Stimulated activated CD4-positive, alpha-beta T cell treated with anti-CD3 and anti-CD28 coated beads, TNF-alpha, amount 100 ng/mL, for 1 hour (primary cell): ENCODE results near the gene AGFG1.
"Not testable (repeated sequence)": the region's sequence is repeated elsewhere in the genome, so short reads cannot be mapped to it uniquely, and the experiment has no call there.

Experiments
- DNase-seq, 3 donors: peaks; one replicate each; pipeline ENCODE4 v3.0.0-alpha.2; 2020; ENCODE audit warnings: low read depth in 3 of 3, low spot score in 1 of 3

The AGFG1 gene

DNA sequence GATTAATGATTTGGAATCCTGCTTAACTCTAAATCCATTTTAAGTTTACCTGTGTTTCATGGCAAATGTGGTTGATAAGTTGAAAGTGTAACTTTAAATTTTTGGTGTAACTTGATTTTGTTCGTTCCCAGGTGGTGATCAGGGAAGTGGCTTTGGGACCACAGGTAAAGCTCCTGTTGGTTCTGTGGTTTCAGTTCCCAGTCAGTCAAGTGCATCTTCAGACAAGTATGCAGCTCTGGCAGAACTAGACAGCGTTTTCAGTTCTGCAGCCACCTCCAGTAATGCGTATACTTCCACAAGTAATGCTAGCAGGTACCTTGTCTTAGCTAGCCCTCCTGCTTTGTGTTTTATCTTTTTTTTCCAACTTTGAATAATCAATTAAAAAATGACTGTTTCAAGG is 62.8 kb downstream of the AGFG1 start:
- no peak for DNase-seq

DNA sequence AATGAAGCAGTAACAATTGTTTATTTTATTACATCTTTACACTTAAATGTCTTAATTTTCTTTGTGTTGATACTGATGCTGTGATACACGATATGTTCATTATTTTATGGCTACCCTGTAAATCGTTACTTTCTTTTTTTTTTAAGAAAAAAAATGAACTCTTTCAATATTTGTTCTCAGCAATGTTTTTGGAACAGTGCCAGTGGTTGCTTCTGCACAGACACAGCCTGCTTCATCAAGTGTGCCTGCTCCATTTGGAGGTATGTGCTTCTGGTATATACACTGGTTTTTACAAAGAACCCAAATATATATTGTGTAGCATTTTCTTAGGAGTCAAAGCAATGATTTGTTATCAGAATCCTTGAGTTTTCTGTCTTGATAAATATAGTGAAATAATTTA is 64.5 kb downstream of the AGFG1 start:
- no peak for DNase-seq

DNA sequence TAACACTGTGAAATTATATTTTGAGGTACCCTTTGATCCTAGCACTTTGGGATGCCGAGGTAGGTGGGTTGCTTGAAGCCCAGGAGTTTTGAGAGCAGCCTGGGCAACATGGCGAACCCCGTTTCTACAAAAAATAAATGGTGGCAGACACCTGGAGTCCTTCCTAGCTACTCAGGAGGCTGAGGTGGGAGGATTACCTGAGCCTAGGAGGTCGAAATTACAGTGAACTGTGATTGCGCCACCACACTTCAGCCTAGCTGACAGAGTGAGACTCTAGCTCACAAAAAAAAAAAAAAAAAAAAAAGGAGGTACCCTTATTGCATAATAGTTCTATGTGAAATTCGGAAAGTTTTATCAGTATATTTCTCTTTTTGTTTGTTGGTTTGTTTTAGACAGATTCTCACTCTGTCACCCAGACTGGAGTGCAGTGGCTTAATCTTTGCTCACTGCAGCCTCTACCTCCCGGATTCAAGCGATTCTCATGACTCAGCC is 67.6 kb downstream of the AGFG1 start:
- no peak for DNase-seq

DNA sequence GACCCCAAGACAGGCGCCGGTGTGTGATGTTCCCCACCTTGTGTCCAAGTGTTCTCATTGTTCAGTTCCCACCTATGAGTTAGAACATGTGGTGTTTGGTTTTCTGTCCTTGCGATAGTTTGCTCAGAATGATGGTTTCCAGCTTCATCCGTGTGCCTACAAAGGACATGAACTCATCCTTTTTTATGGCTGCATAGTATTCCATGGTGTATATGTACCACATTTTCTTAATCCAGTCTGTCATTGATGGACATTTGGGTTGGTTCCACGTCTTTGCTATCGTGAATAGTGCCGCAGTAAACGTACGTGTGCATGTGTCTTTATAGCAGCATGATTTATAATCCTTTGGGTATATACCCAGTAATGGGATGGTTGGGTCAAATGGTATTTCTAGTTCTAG is 68.4 kb downstream of the AGFG1 start:
- not testable (repeated sequence) for DNase-seq

DNA sequence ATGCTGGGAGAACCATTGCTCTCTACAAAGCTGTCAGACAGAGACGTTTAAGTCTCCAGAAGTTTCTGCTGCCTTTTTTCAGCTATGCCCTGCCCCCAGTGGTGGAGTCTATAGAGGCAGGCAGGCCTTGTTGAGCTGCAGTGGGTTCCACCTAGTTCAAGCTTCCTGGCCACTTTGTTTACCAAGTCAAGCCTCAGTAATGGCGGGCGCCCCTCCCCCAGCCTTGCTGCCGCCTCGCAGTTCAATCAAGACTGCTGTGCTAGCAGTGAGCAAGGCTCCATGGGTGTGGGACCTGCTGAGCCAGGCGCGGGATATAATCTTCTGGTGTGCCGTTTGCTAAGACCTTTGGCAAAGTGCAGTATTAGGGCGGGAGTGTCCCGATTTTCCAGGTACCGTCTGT is 74.0 kb downstream of the AGFG1 start:
- DNase-seq: no peak

DNA sequence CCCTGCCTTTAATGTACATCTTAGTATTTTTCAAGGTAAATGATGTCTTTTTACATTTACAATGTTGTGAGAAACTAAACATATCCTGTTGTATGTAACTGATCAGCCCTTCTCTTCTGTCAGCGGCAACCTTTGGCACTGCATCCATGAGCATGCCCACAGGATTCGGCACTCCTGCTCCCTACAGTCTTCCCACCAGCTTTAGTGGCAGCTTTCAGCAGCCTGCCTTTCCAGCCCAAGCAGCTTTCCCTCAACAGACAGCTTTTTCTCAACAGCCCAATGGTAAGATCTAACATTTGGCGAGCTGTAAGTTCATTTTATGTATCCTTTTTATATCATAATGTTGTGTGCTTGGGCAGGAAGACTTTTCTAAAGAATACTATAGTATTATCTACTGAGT is 79.9 kb downstream of the AGFG1 start:
- DNase-seq: no peak

- DNase-seq: no peak
Measured at GRCh38 chr2:227562581-227562980, 90.6 kb downstream of the AGFG1 start.

- no peak for DNase-seq
Measured at GRCh38 chr2:227565080-227565479, 93.1 kb downstream of the AGFG1 start.

GRCh38 chr2:227566012-227566411 is 94.1 kb downstream of the AGFG1 start:
- no peak for DNase-seq

GRCh38 chr2:227568852-227569169 is 96.9 kb downstream of the AGFG1 start:
- DNase-seq: no peak

GRCh38 chr2:227570615-227571014 is 98.7 kb downstream of the AGFG1 start:
- DNase-seq: no peak

DNA sequence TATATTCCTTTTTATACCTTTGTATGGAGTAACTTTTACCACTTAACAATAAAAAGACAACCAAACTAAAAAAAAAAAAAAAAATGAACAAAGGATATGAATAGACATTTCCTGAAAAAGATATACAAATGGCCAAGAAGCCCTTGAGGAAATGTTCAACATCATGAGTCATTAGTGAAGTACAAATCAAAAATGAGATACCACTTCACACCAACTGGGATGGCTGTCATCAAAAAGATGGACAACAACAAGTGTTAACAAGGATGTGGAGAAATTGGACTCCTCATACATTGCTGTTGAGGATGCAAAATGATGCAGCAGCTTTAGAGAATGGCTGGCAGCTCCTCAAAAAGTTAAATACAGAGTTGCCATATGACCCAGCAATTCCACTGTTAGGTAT is 104.2 kb downstream of the AGFG1 start:
- no peak for DNase-seq

DNA sequence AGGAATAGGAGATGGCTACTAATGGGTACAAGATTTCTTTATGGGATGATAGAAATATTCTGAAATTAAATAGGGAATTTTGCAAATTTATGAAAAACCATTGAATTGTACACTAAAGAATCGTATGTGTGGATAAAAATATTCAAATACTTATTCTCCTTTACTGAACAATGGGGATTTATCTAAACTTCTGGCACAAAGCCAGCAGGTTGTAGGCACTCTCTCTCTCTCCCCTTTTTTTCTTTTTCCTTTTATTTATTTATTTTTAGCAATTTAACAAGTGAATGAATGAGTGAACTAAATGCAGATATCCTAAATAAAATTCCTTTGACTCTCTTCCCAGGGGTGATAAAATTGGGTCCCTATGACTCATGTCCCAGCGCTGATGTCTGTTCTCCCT is 104.9 kb downstream of the AGFG1 start:
- DNase-seq: no peak

- DNase-seq: no peak
Measured at GRCh38 chr2:227577555-227577954, 105.6 kb downstream of the AGFG1 start.

- DNase-seq: no peak
Measured at GRCh38 chr2:227578642-227579041, 106.7 kb downstream of the AGFG1 start.

GRCh38 chr2:227579791-227580190 is 107.8 kb downstream of the AGFG1 start:
- DNase-seq: no peak

DNA sequence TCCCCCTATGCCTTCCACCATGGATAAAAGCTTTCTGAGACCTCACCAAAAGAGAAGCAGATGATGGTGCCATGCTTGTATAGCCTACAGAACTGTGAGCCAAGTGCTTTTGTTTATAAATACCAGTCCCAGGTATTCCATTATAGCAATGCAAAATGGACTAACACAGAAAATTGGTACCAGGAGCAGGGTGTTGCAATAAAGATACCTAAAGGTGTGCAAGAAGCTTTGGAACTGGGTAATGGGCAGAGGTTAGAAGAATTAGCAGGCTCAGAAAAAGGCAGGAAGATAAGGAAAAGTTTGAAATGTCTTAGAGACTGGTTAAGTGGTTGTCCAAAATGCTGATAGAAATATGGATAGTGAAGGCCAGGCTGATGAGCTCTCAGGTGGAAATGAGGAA is 110.4 kb downstream of the AGFG1 start:
- no peak for DNase-seq

DNA sequence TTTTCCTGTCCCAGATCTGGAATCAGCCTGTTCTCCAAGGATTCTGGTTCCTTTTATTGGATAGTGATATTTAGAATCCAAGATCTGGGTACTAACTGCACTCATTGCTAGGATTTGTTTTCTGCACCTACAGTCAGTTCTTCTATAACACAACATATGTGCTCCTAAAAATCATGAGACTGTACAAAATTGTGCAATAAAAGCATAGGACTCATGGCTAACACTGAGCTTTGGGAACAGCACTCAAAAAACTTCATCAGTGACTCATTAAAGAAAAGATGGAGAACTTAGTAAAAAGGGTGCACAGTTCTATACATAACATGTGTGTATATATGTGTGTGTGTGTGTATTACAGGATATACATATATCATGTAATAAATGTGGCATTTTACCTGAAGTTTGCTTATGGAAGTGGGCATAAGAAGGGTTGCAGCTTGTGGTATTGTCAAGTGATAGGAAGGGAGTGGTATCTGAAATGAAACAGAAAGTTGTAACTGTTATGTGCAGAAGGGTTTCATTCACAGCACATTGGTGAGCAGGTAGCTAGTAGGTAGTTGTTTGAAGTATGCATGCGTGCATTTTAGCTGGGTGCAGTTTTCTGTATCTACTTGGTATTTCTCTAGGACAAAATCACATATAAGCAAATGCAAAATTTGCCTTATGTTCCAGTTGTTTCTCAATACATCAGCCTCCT is 120.9 kb downstream of the AGFG1 start:
- no peak for DNase-seq

GRCh38 chr2:227595797-227596196 is 123.8 kb downstream of the AGFG1 start:
- DNase-seq: no peak

DNA sequence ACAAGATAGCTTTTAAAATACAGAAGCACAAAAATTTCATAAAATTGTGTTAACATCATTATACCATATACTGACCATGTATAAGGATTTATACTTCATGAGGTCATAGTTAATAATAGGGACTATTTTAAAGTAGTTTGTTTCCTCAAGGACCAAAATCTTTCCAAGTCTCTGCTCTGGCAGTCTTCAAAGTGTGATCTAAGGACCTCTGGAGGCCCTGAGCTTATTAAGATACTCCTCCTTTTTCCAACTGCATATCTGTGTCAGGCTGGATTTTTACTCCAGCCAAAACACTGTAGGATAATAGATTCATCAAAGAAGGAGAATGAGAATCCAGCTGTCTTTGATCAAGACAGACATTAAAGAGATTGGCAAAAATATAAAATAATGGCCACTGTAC is 125.1 kb downstream of the AGFG1 start:
- no peak for DNase-seq

GRCh38 chr2:227597998-227598397 is 126.0 kb downstream of the AGFG1 start:
- no peak for DNase-seq

GRCh38 chr2:227598835-227599503 is 127.0 kb downstream of the AGFG1 start, which contains the start of gene SCYGR2:
Gene SCYGR2, plus strand, starts transcription at chr2:227598893. Its CDS starts 0 bp downstream, at chr2:227598893.
- not testable (repeated sequence) for DNase-seq

DNA sequence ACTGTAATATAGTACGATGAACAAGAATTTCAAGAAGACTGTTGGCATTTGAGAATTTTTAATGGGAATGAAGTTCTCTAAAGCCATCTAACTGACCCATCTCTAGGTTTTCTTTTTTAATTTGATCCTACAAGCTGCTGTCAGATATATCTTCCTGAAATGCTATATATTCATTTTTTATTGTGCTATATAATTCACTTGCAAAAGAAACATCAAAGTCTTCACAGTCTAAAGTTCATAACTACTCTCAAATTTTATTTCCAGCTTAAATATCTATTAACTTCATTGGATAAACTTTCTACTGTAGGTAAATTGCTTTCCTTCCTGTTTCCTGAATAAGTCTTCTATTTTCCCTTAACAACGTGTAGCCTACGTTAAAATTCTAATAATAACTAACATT is 130.4 kb downstream of the AGFG1 start:
- DNase-seq: no peak
